BLaER1 treated with 17β-estradiol and CSF1 and Interleukin-3, amounts not matched to agents 10 nM and 100 nM (cell line): ENCODE measurements around the gene FSIP1.

ENCODE experiments used
- H3K27ac ChIP-seq, 11 experiments: shearing (Covaris generic); formaldehyde crosslinking; 2 replicates each; pipeline ENCODE4 v1.8.1; 2022
- H3K27me3 ChIP-seq, 11 experiments: shearing (Covaris generic); formaldehyde crosslinking; 2 replicates each; pipeline ENCODE4 v1.8.1; 2022
- H3K36me3 ChIP-seq, 11 experiments: shearing (Covaris generic); formaldehyde crosslinking; 2 replicates each; pipeline ENCODE4 v1.8.1; 2022
- H3K4me1 ChIP-seq, 10 experiments: shearing (Covaris generic); formaldehyde crosslinking; 2 replicates each; pipeline ENCODE4 v1.8.1; 2022
- H3K4me2 ChIP-seq, 11 experiments: shearing (Covaris generic); formaldehyde crosslinking; 2 replicates each; pipeline ENCODE4 v1.8.1; 2022
- H3K4me3 ChIP-seq, 10 experiments: shearing (Covaris generic); formaldehyde crosslinking; 2 replicates each; pipeline ENCODE4 v1.8.1; 2022
- H3K9ac ChIP-seq, 11 experiments: shearing (Covaris generic); formaldehyde crosslinking; 2 replicates each; pipeline ENCODE4 v1.8.1; 2022
- H3K9me3 ChIP-seq, 11 experiments: shearing (Covaris generic); formaldehyde crosslinking; replicated peaks in 1 of 11; 2 replicates each; pipeline ENCODE4 v1.8.1; 2022
- H4K20me1 ChIP-seq, 11 experiments: shearing (Covaris generic); formaldehyde crosslinking; 2 replicates each; pipeline ENCODE4 v1.8.1; 2022
- Cebpa-rat ChIP-seq, 11 experiments: shearing (Covaris generic); IDR thresholded peaks; 2 replicates each; pipeline ENCODE4 v1.8.1; 2022

Gene FSIP1

DNA sequence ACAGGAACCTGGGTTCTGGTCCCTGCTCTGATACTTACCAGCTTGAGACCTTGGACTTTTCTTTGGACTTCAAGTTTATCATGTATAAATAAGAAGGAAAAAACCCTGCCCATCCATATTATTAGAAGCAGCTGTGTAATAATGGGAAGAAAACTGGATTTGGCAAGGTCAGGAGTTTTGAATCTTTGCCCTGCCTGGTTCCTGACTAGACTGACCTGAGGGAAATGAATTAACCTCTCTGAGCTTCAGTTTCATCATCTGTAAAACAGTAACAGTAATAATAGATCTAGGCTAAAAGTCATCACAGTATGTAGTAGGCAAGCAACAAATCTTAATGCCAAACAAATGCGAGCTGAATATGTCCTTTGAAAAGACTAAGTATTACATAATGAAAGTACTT, 68.8 kb downstream of the FSIP1 start:
- no peak for TF ChIP-seq Cebpa-rat (IDR thresholded peaks at IDR 0.05)
- no peaks in the 10 kb centered on the region for H3K4me1 ChIP-seq
- no peak overlapping the region for H3K4me3 ChIP-seq
- no peak overlapping the region for H3K4me2 ChIP-seq
- H3K27me3 ChIP-seq = no peaks in the 10 kb centered on the region
- no peak overlapping the region for H3K9ac ChIP-seq
- no peaks in the 10 kb centered on the region for H4K20me1 ChIP-seq
- no peaks in the 10 kb centered on the region for H3K36me3 ChIP-seq
- no peak overlapping the region for H3K27ac ChIP-seq
- H3K9me3 ChIP-seq = peaks cover 0 to 10% (median 0%) of the 10 kb centered on the region in 11 experiments; a peak in 5 of 22 replicates

DNA sequence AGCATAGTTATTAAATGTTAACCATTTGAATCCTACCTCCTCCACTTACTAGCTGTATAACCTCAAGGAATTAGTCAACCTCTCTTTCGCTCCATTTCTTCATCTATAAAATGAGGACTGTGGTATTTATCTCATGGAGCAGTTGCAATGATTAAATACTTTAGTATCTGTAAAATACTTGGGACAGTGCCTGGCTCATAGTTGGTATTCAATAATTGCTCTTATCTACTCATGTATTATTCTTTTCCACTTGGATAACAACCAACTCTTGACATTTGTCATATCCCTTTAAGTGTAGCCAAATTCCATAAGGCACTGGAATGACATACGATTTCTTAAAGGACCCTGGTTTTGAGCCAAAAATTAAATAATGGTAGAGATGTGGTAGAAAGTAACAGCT, 72.0 kb downstream of the FSIP1 start:
- H3K4me3 ChIP-seq = no peak overlapping the region
- TF ChIP-seq Cebpa-rat (IDR thresholded peaks at IDR 0.05) = no peak
- H3K9ac ChIP-seq = no peak overlapping the region

DNA sequence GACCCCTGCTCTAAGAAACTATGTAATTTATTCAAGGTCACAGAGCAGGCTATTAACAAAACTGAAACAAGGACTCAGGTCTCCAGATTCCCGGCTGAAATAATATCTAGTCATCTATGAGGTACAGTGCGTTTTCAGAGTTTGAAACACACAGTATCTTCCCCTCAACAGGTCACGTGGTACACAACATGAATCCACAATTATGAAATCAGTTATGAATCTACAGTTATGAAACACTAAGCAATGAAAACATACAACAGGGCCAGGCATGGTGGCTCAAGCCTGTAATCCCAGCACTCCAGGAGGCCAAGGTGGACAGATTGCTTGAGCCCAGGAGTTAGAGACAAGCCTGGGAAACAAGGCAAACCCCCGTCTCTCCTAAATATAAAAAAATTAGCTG, 72.7 kb downstream of the FSIP1 start:
- Histone ChIP-seq H3K27me3 (no peaks in the 10 kb centered on the region), H3K36me3 (no peaks in the 10 kb centered on the region), H3K9me3 (no peaks in the 10 kb centered on the region; a peak in 1 of 22 replicates), H4K20me1 (no peaks in the 10 kb centered on the region), H3K4me2 (no peak overlapping the region), H3K27ac (no peak overlapping the region), H3K4me3 (no peak overlapping the region), H3K4me1 (no peaks in the 10 kb centered on the region), H3K9ac (no peak overlapping the region)
- TF ChIP-seq Cebpa-rat (IDR thresholded peaks at IDR 0.05) = no peak

More for the DNA sequence above, 72.0 kb downstream of the FSIP1 start:
- no peaks in the 10 kb centered on the region for H3K36me3 ChIP-seq
- H3K27me3 ChIP-seq = no peaks in the 10 kb centered on the region
- H3K4me2 ChIP-seq = no peak overlapping the region
- no peak overlapping the region for H3K27ac ChIP-seq
- H3K4me1 ChIP-seq = no peaks in the 10 kb centered on the region
- no peaks in the 10 kb centered on the region for H4K20me1 ChIP-seq
- H3K9me3 ChIP-seq = peaks cover 0 to 7% (median 0%) of the 10 kb centered on the region in 11 experiments; a peak in 5 of 22 replicates

DNA sequence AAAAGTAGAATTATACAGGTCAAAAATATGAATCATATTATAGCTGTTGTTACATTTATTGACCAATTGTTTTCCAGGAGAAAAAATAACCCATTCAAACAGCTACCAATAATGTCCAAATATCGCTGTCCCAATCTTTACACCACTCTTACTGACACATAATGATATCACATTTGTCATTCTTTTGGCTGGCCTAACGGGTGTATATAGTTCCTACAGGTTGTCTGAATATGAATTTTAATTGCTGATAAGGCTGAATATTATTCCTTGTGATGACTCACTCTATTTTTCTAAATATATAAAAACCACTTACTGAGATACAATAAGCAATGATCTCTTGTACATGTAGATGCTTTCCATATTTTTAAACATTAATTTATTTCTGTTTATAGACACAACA, 76.4 kb downstream of the FSIP1 start:
- H3K27ac ChIP-seq = no peak overlapping the region
- H3K4me3 ChIP-seq = no peak overlapping the region
- no peaks in the 10 kb centered on the region for H3K4me1 ChIP-seq
- H3K27me3 ChIP-seq = no peaks in the 10 kb centered on the region
- H3K36me3 ChIP-seq = no peaks in the 10 kb centered on the region
- H3K4me2 ChIP-seq = no peak overlapping the region
- no peak overlapping the region for H3K9ac ChIP-seq
- no peaks in the 10 kb centered on the region for H4K20me1 ChIP-seq
- no peaks in the 10 kb centered on the region for H3K9me3 ChIP-seq
- no peak for TF ChIP-seq Cebpa-rat (IDR thresholded peaks at IDR 0.05)

DNA sequence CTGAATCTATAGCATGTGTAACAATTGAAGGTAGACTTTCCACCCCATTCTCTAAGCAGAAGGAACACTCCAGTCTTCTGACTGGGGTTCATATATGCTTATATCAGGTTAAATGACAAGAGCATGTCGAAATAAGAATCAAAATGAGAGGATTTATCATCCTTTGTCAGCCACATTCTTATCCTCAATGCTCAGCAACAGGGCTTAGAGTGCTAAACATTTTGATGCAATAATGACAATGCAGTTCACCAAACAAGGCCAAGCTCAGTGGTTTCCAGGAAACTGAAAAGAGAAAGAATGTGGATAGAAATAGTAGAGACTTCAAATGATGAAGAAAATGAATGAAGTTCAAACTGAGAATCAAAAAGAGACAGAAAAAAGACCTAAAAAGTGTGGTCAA, 78.0 kb downstream of the FSIP1 start:
- no peak overlapping the region for H3K4me2 ChIP-seq
- H3K9ac ChIP-seq = no peak overlapping the region
- no peaks in the 10 kb centered on the region for H3K9me3 ChIP-seq
- TF ChIP-seq Cebpa-rat (IDR thresholded peaks at IDR 0.05) = no peak
- no peaks in the 10 kb centered on the region for H3K27me3 ChIP-seq
- H4K20me1 ChIP-seq = no peaks in the 10 kb centered on the region
- no peak overlapping the region for H3K27ac ChIP-seq
- H3K36me3 ChIP-seq = no peaks in the 10 kb centered on the region
- no peaks in the 10 kb centered on the region for H3K4me1 ChIP-seq
- H3K4me3 ChIP-seq = no peak overlapping the region

DNA sequence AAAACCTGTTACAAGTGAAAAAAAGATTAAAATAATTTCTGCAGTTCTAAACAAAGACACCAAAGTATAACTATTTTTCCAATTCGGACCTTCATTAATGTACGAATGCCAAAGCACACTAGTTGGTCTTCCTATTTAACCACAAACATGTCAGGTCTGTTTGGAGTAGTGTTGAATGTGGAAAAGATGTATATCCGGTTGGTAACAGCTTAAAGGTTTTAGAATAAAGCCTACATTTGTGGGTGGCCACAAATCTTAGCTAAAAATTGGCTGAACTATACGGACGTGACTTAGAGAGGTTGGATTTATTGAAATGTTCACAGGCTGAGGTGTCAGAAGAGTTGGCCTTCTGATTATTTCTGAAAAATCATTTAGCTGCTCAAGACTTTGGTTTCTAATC, 78.4 kb downstream of the FSIP1 start:
- H3K9ac ChIP-seq = no peak overlapping the region
- no peak for TF ChIP-seq Cebpa-rat (IDR thresholded peaks at IDR 0.05)
- no peaks in the 10 kb centered on the region for H3K27me3 ChIP-seq
- H3K4me3 ChIP-seq = no peak overlapping the region
- no peaks in the 10 kb centered on the region for H4K20me1 ChIP-seq
- peaks cover 0 to 2% (median 0%) of the 10 kb centered on the region in 10 experiments; a peak in 3 of 20 replicates for H3K4me1 ChIP-seq
- no peak overlapping the region for H3K4me2 ChIP-seq
- H3K27ac ChIP-seq = no peak overlapping the region
- no peaks in the 10 kb centered on the region for H3K36me3 ChIP-seq
- H3K9me3 ChIP-seq = no peaks in the 10 kb centered on the region

DNA sequence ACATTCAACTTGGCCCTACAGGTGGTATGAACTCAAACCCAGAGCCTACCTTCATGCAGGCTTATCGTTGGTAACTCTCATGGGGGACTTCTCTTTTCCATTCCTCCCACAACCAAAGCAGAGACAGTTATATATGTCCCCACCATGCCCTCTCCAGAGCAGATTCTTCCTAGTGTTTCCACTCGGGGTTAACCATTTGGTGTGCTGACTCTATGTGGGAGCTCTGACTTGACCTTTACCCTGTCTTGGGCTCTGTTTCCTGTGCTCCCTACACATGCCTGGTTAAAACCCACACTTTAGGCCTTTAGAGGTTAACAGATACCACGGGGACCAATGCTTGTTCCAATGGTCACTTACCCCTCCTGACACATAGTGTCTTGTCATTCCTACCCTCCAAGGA, 80.7 kb downstream of the FSIP1 start:
- Histone ChIP-seq H3K36me3 (no peaks in the 10 kb centered on the region), H3K27ac (no peak overlapping the region), H3K9ac (no peak overlapping the region), H3K4me3 (no peak overlapping the region), H3K27me3 (no peaks in the 10 kb centered on the region), H3K9me3 (no peaks in the 10 kb centered on the region), H3K4me1 (peaks cover 0 to 11% (median 0%) of the 10 kb centered on the region in 10 experiments; a peak in 4 of 20 replicates), H4K20me1 (no peaks in the 10 kb centered on the region), H3K4me2 (no peak overlapping the region)
- no peak for TF ChIP-seq Cebpa-rat (IDR thresholded peaks at IDR 0.05)

DNA sequence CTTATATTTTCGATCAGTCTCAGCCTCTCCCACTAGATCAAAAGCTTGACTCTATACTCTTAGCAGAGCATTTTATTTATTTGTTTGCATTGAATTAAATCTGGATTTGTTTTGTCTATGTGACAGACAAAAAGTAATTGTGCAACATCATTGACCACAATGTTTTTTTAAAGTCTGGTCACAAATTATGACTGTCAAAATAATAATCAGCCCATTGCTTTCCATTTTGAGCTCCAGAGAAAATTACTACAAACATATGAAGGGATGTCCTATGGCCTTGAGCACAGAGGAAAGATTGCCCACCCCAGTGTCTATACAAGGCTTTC, 82.3 kb downstream of the FSIP1 start:
- Histone ChIP-seq H3K36me3 (no peaks in the 10 kb centered on the region), H3K4me1 (peaks cover 0 to 11% (median 0%) of the 10 kb centered on the region in 10 experiments; a peak in 4 of 20 replicates), H3K9ac (no peak overlapping the region), H3K4me3 (no peak overlapping the region), H3K27ac (no peak overlapping the region), H4K20me1 (no peaks in the 10 kb centered on the region), H3K9me3 (no peaks in the 10 kb centered on the region), H3K4me2 (no peak overlapping the region), H3K27me3 (no peaks in the 10 kb centered on the region)
- TF ChIP-seq Cebpa-rat (IDR thresholded peaks at IDR 0.05) = no peak

DNA sequence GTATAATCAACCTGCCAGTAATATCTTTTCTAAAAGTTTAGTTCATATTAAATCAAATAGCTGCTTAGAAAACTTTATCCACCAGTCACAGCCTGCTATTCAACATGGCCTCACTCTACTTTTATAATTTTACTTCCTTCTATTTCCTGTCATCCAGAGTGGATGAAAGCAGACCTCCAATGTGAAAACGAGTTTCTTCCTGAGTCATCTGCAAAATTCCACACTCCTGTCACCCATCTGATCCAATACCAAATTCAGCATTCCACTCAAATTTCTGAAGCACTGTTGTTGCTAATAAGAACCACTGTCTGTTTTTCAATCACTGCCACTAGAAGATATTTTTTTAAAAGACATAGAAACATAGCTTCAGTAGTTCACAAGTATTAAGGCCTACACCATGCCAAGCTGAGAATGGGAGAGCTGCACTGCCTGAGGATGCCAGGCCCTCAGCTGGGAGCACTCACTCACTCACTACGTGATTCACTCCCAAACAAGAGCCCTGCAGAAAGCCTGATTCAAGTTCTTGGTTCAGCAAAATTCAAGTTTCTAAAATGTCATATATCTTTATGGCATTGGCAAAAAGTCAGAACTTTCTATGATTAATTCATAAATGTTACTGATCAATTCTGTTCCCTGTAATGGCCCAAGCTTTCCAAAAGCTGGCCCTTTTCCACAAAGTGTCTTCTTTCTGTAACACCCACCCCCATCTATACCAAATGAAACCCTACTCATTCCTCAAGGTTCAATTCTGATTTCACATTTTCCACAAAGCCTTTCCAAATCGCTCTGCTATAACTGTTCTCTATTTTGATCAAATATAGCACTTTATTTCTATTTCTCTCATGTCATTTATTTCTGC, 82.9 kb downstream of the FSIP1 start:
- no peaks in the 10 kb centered on the region for H4K20me1 ChIP-seq
- no peaks in the 10 kb centered on the region for H3K27me3 ChIP-seq
- H3K9me3 ChIP-seq = no peaks in the 10 kb centered on the region
- H3K4me3 ChIP-seq = no peak overlapping the region
- no peak overlapping the region for H3K4me2 ChIP-seq
- no peak overlapping the region for H3K9ac ChIP-seq
- no peaks in the 10 kb centered on the region for H3K36me3 ChIP-seq
- H3K4me1 ChIP-seq = peaks cover 0 to 11% (median 0%) of the 10 kb centered on the region in 10 experiments; a peak in 4 of 20 replicates
- no peak overlapping the region for H3K27ac ChIP-seq
- no peak for TF ChIP-seq Cebpa-rat (IDR thresholded peaks at IDR 0.05)
